ENCODE data around the gene CPHXL. TPM values are rescaled to one million over a fixed set of nuclear protein-coding genes. Genes with fewer than 3 reads are reported as not detected.

CPHXL gene
- total RNA-seq, 2 donors from 2014 or later, result not detected

GRCh38 chr16:75733305-75734211 is 7.3 kb upstream of the CPHXL start:
- ATAC-seq (replicated peaks), result no peak
- Mint-ChIP-seq H3K36me3 (ENCODE audit: low read depth) (no peaks in the 10 kb centered on the region), H3K4me1 (no peaks in the 10 kb centered on the region), H3K4me3 (no peak overlapping the region), H3K27ac (no peak overlapping the region), H3K9me3 (no peaks in the 10 kb centered on the region), H3K27me3 (no peaks in the 10 kb centered on the region)

- H3K9me3 Mint-ChIP-seq, result no peaks in the 10 kb centered on the region
- no peak overlapping the region for H3K27ac Mint-ChIP-seq
- H3K4me1 Mint-ChIP-seq, result no peaks in the 10 kb centered on the region
- ATAC-seq (replicated peaks), result no peak
- H3K36me3 Mint-ChIP-seq (ENCODE audit: low read depth), result no peaks in the 10 kb centered on the region
- H3K27me3 Mint-ChIP-seq, result no peaks in the 10 kb centered on the region
- no peak overlapping the region for H3K4me3 Mint-ChIP-seq
Measured at GRCh38 chr16:75732871-75733270, 6.6 kb upstream of the CPHXL start.

GRCh38 chr16:75727221-75727620 is 931 bp upstream of the CPHXL start:
- Mint-ChIP-seq H3K27me3 (no peaks in the 10 kb centered on the region), H3K4me3 (no peak overlapping the region), H3K4me1 (no peaks in the 10 kb centered on the region), H3K9me3 (no peaks in the 10 kb centered on the region), H3K27ac (no peak overlapping the region), H3K36me3 (ENCODE audit: low read depth) (no peaks in the 10 kb centered on the region)
- no peak for ATAC-seq (replicated peaks)

GRCh38 chr16:75718452-75718851 is 7.8 kb downstream of the CPHXL start:
- Mint-ChIP-seq H3K36me3 (ENCODE audit: low read depth) (no peaks in the 10 kb centered on the region), H3K4me1 (no peaks in the 10 kb centered on the region), H3K27me3 (peaks cover 15% of the 10 kb centered on the region), H3K9me3 (peaks cover 3% of the 10 kb centered on the region), H3K27ac (no peak overlapping the region), H3K4me3 (no peak overlapping the region)
- no peak for ATAC-seq (replicated peaks)

GRCh38 chr16:75714661-75715060 is 11.6 kb downstream of the CPHXL start:
- no peaks in the 10 kb centered on the region for H3K4me1 Mint-ChIP-seq
- H3K27me3 Mint-ChIP-seq, result peaks cover 18% of the 10 kb centered on the region
- no peak for ATAC-seq (replicated peaks)
- no peaks in the 10 kb centered on the region for H3K36me3 Mint-ChIP-seq (ENCODE audit: low read depth)
- H3K9me3 Mint-ChIP-seq, result peaks cover 3% of the 10 kb centered on the region
- no peak overlapping the region for H3K27ac Mint-ChIP-seq
- no peak overlapping the region for H3K4me3 Mint-ChIP-seq

- Mint-ChIP-seq H3K4me3 (no peak overlapping the region), H3K27me3 (peaks cover 13% of the 10 kb centered on the region), H3K9me3 (no peaks in the 10 kb centered on the region), H3K27ac (no peak overlapping the region), H3K36me3 (ENCODE audit: low read depth) (no peaks in the 10 kb centered on the region), H3K4me1 (no peaks in the 10 kb centered on the region)
- no peak for ATAC-seq (replicated peaks)
Measured at GRCh38 chr16:75710344-75710743, 15.9 kb downstream of the CPHXL start.

- Mint-ChIP-seq H3K36me3 (ENCODE audit: low read depth) (no peaks in the 10 kb centered on the region), H3K27ac (no peak overlapping the region), H3K9me3 (no peaks in the 10 kb centered on the region), H3K4me3 (no peak overlapping the region), H3K27me3 (peaks cover 4% of the 10 kb centered on the region), H3K4me1 (no peaks in the 10 kb centered on the region)
- ATAC-seq (replicated peaks), result no peak
Measured at GRCh38 chr16:75703306-75703705, 23.0 kb downstream of the CPHXL start.

- no peak overlapping the region for H3K4me3 Mint-ChIP-seq
- H3K4me1 Mint-ChIP-seq, result no peaks in the 10 kb centered on the region
- no peak for ATAC-seq (replicated peaks)
- H3K36me3 Mint-ChIP-seq (ENCODE audit: low read depth), result no peaks in the 10 kb centered on the region
- H3K27ac Mint-ChIP-seq, result no peak overlapping the region
- no peaks in the 10 kb centered on the region for H3K9me3 Mint-ChIP-seq
- H3K27me3 Mint-ChIP-seq, result peaks cover 2% of the 10 kb centered on the region
Measured at GRCh38 chr16:75702242-75702641, 24.0 kb downstream of the CPHXL start.

- ATAC-seq (replicated peaks), result no peak
- Mint-ChIP-seq H3K36me3 (ENCODE audit: low read depth) (no peaks in the 10 kb centered on the region), H3K4me3 (no peak within 1 kb of the TSS), H3K27ac (no peak within 1 kb of the TSS), H3K27me3 (no peaks in the 10 kb centered on the region), H3K4me1 (no peaks in the 10 kb centered on the region), H3K9me3 (no peaks in the 10 kb centered on the region)
Measured at GRCh38 chr16:75701361-75701760, 24.9 kb downstream of the CPHXL start, which contains the start of gene DUXB. Gene DUXB (minus strand): TSS chr16:75701461. CDS start chr16:75701418, 43 bp downstream.

- no peaks in the 10 kb centered on the region for H3K9me3 Mint-ChIP-seq
- H3K4me1 Mint-ChIP-seq, result no peaks in the 10 kb centered on the region
- H3K36me3 Mint-ChIP-seq (ENCODE audit: low read depth), result no peaks in the 10 kb centered on the region
- ATAC-seq (replicated peaks), result no peak
- H3K27ac Mint-ChIP-seq, result no peak overlapping the region
- no peaks in the 10 kb centered on the region for H3K27me3 Mint-ChIP-seq
- H3K4me3 Mint-ChIP-seq, result no peak overlapping the region
Measured at GRCh38 chr16:75697571-75697970, 28.7 kb downstream of the CPHXL start.

- Mint-ChIP-seq H3K4me1 (no peaks in the 10 kb centered on the region), H3K4me3 (no peak overlapping the region), H3K36me3 (ENCODE audit: low read depth) (no peaks in the 10 kb centered on the region), H3K27ac (no peak overlapping the region), H3K9me3 (no peaks in the 10 kb centered on the region), H3K27me3 (no peaks in the 10 kb centered on the region)
- no peak for ATAC-seq (replicated peaks)
Measured at GRCh38 chr16:75695708-75696107, 30.6 kb downstream of the CPHXL start.

GRCh38 chr16:75687361-75687760 is 38.9 kb downstream of the CPHXL start:
- Mint-ChIP-seq H3K9me3 (no peaks in the 10 kb centered on the region), H3K36me3 (ENCODE audit: low read depth) (no peaks in the 10 kb centered on the region), H3K27me3 (no peaks in the 10 kb centered on the region), H3K27ac (no peak overlapping the region), H3K4me3 (no peak overlapping the region), H3K4me1 (no peaks in the 10 kb centered on the region)
- no peak for ATAC-seq (replicated peaks)

GRCh38 chr16:75682308-75682707 is 44.0 kb downstream of the CPHXL start:
- no peaks in the 10 kb centered on the region for H3K4me1 Mint-ChIP-seq
- H3K36me3 Mint-ChIP-seq (ENCODE audit: low read depth), result no peaks in the 10 kb centered on the region
- no peaks in the 10 kb centered on the region for H3K27me3 Mint-ChIP-seq
- peak overlapping the region; percentile 10 for H3K27ac Mint-ChIP-seq
- no peaks in the 10 kb centered on the region for H3K9me3 Mint-ChIP-seq
- no peak for ATAC-seq (replicated peaks)
- H3K4me3 Mint-ChIP-seq, result no peak overlapping the region

- no peak for ATAC-seq (replicated peaks)
- no peak overlapping the region for H3K27ac Mint-ChIP-seq
- H3K9me3 Mint-ChIP-seq, result no peaks in the 10 kb centered on the region
- no peaks in the 10 kb centered on the region for H3K27me3 Mint-ChIP-seq
- no peaks in the 10 kb centered on the region for H3K4me1 Mint-ChIP-seq
- no peaks in the 10 kb centered on the region for H3K36me3 Mint-ChIP-seq (ENCODE audit: low read depth)
- no peak overlapping the region for H3K4me3 Mint-ChIP-seq
Measured at GRCh38 chr16:75679366-75679765, 46.9 kb downstream of the CPHXL start.

- no peak for ATAC-seq (replicated peaks)
- H3K27ac Mint-ChIP-seq, result no peak within 1 kb of the TSS
Measured at GRCh38 chr16:75676909-75677308, 49.4 kb downstream of the CPHXL start, which contains the start of gene CPHXL2. Gene CPHXL2 (minus strand): TSS chr16:75677009. CDS start chr16:75676999, 10 bp downstream.

More at GRCh38 chr16:75676909-75677308, 49.4 kb downstream of the CPHXL start, which contains the start of gene CPHXL2:
- Mint-ChIP-seq H3K27me3 (no peaks in the 10 kb centered on the region), H3K4me3 (no peak within 1 kb of the TSS), H3K9me3 (no peaks in the 10 kb centered on the region), H3K36me3 (ENCODE audit: low read depth) (no peaks in the 10 kb centered on the region), H3K4me1 (no peaks in the 10 kb centered on the region)

Data from activated T-helper 17 cell treated with anti-CD3 and anti-CD28 coated beads, Interleukin-2, amount 50 U/mL, for 72 hours (primary cell).